ENCODE results near the gene CNPY3. TPM values are rescaled to one million over a fixed set of nuclear protein-coding genes. Genes with fewer than 3 reads are reported as not detected.

The CNPY3 gene
- total and polyA plus RNA-seq, 8 donors = 2.2 to 45.5 (median 28.1) TPM

DNA sequence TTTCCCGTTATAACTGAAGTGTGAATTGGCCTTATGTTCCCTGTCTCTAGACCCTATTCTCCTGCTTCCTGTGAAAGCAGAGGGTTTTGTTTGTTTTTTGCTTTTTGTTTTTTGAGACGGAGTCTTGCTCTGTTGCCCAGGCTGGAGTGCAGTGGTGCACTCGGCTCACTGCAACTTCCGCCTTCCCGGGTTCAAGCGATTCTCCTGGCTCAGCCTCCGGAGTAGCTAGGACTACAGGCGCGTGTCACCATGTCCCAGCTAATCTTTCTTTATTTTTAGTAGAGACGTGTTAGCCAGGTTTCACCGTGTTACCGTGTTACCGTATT lies 30.6 kb downstream of the CNPY3 start:
- no peaks in the 10 kb centered on the region for H3K9me3 ChIP-seq
- H3K36me3 ChIP-seq = peaks cover 12 to 30% (median 28%) of the 10 kb centered on the region in 4 donors
- 4 to 25% (median 15%) methylated on average over 13 of the region's 13 CpGs for WGBS, 5 donors
- TF ChIP-seq EP300 (IDR thresholded peaks at IDR 0.05) (no peak), POLR2AphosphoS5 (IDR thresholded peaks at IDR 0.05) (no peak), POLR2A (IDR thresholded peaks at IDR 0.05) (no peak), CTCF (IDR thresholded peaks at IDR 0.05) (no peak)
- DNase-seq = no peak
- H3K4me3 ChIP-seq = peak overlapping the region; percentile 47 to 58 (median 50)
- H3K27ac ChIP-seq = peak overlapping the region; percentile 35 to 87 (median 73)
- H3K27me3 ChIP-seq = no peaks in the 10 kb centered on the region
- intact Hi-C loops (cut with DNase I; ENCODE audit: low total_unique reads) = no loop called here
- H3K4me1 ChIP-seq = peaks cover 11 to 42% (median 21%) of the 10 kb centered on the region in 4 donors

GRCh38 chr6:42960243-42961019 lies 31.2 kb downstream of the CNPY3 start, which contains the start of gene GNMT:
TSS of gene GNMT (plus strand) at chr6:42960754. CDS start at chr6:42960768, 14 bp downstream.
- TF ChIP-seq POLR2A (IDR thresholded peaks at IDR 0.05) (no peak), POLR2AphosphoS5 (IDR thresholded peaks at IDR 0.05) (peak; percentile 36 to 91 (median 86))
- no peaks in the 10 kb centered on the region for H3K27me3 ChIP-seq
- peaks cover 11 to 42% (median 21%) of the 10 kb centered on the region in 4 donors for H3K4me1 ChIP-seq
- WGBS, 5 donors = 1 to 7% (median 2%) methylated on average over 25 to 62 of the region's 62 CpGs
- intact Hi-C loops (cut with DNase I; ENCODE audit: low total_unique reads) = no loop called here
- DNase-seq = peak; percentile 87 to 91
- H3K36me3 ChIP-seq = peaks cover 18 to 36% (median 33%) of the 10 kb centered on the region in 4 donors
- H3K9me3 ChIP-seq = no peaks in the 10 kb centered on the region
- peak within 1 kb of the TSS; percentile 35 to 87 (median 73) for H3K27ac ChIP-seq
- peak within 1 kb of the TSS; percentile 47 to 58 (median 50) for H3K4me3 ChIP-seq

- H3K27ac ChIP-seq = peak overlapping the region; percentile 35 to 87 (median 73)
- peaks cover 11 to 42% (median 21%) of the 10 kb centered on the region in 4 donors for H3K4me1 ChIP-seq
- WGBS, 5 donors = 11 to 47% (median 17%) methylated on average over 9 to 15 of the region's 15 CpGs
- H3K9me3 ChIP-seq = no peaks in the 10 kb centered on the region
- no peak for TF ChIP-seq POLR2AphosphoS5 (IDR thresholded peaks at IDR 0.05)
- no peak for TF ChIP-seq CTCF (IDR thresholded peaks at IDR 0.05)
- TF ChIP-seq EP300 (IDR thresholded peaks at IDR 0.05) = no peak
- TF ChIP-seq POLR2A (IDR thresholded peaks at IDR 0.05) = no peak
- peak overlapping the region; percentile 47 to 58 (median 50) for H3K4me3 ChIP-seq
- peak in 1 of 2 donors; percentile 32 for DNase-seq
- H3K27me3 ChIP-seq = no peaks in the 10 kb centered on the region
- intact Hi-C loops (cut with DNase I; ENCODE audit: low total_unique reads) = no loop called here
- H3K36me3 ChIP-seq = peaks cover 22 to 42% (median 39%) of the 10 kb centered on the region in 4 donors
These were observed 31.8 kb downstream of the CNPY3 start for GRCh38 chr6:42961020-42961470.

DNA sequence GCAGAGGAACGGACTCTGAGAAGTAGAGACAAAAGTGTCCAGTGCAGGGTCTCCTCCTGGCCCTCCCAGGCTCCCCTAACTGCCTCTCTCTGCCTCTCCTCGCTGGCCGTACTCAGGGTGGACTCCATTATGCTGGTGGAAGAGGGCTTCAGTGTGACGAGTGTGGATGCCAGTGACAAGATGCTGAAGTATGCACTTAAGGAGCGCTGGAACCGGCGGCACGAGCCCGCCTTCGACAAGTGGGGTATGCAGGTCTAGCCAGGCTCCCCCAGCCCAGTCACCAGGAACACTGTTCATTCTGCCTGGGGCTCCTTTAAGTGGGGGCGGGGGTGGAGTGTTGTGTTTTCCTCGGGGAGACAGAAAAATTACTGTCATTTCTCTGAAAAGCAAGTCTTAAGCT lies 32.8 kb downstream of the CNPY3 start:
- TF ChIP-seq POLR2AphosphoS5 (IDR thresholded peaks at IDR 0.05) = no peak
- no peak for TF ChIP-seq EP300 (IDR thresholded peaks at IDR 0.05)
- no peak for TF ChIP-seq POLR2A (IDR thresholded peaks at IDR 0.05)
- no peak for TF ChIP-seq CTCF (IDR thresholded peaks at IDR 0.05)
- no peak overlapping the region for H3K4me3 ChIP-seq
- H3K9me3 ChIP-seq = no peaks in the 10 kb centered on the region
- peaks cover 11 to 42% (median 21%) of the 10 kb centered on the region in 4 donors for H3K4me1 ChIP-seq
- DNase-seq = no peak
- no peak overlapping the region for H3K27ac ChIP-seq
- WGBS, 5 donors = 90 to 95% (median 93%) methylated on average over 12 of the region's 12 CpGs
- intact Hi-C loops (cut with DNase I; ENCODE audit: low total_unique reads) = no loop called here
- H3K36me3 ChIP-seq = peaks cover 29 to 51% (median 48%) of the 10 kb centered on the region in 4 donors
- no peaks in the 10 kb centered on the region for H3K27me3 ChIP-seq

Data from stomach (tissue), 9 donors.